ENCODE data around the gene PRM2.

Gene PRM2

GRCh38 chr16:11264155-11264832 lies 12.0 kb downstream of the PRM2 start:
- no peak for DNase-seq (ENCODE audit: low read depth in 1 of 2, low spot score in 1 of 2)

- no peak for DNase-seq (ENCODE audit: low read depth in 1 of 2, low spot score in 1 of 2)
Measured at GRCh38 chr16:11263737-11264136, 12.5 kb downstream of the PRM2 start.

- DNase-seq (ENCODE audit: low read depth in 1 of 2, low spot score in 1 of 2) = no peak
Measured at GRCh38 chr16:11262915-11263314, 13.4 kb downstream of the PRM2 start.

GRCh38 chr16:11260596-11260966 lies 15.7 kb downstream of the PRM2 start:
- no peak for DNase-seq (ENCODE audit: low read depth in 1 of 2, low spot score in 1 of 2)

GRCh38 chr16:11259655-11260595 lies 16.4 kb downstream of the PRM2 start:
- no peak for DNase-seq (ENCODE audit: low read depth in 1 of 2, low spot score in 1 of 2)

- DNase-seq (ENCODE audit: low read depth in 1 of 2, low spot score in 1 of 2) = no peak
Measured at GRCh38 chr16:11258553-11259492, 17.5 kb downstream of the PRM2 start.

- peak in 1 of 2 donors; percentile 34 for DNase-seq (ENCODE audit: low read depth in 1 of 2, low spot score in 1 of 2)
Measured at GRCh38 chr16:11257131-11257938, 18.9 kb downstream of the PRM2 start.

GRCh38 chr16:11256661-11257130 lies 19.6 kb downstream of the PRM2 start:
- no peak for DNase-seq (ENCODE audit: low read depth in 1 of 2, low spot score in 1 of 2)

GRCh38 chr16:11255737-11256660 lies 20.3 kb downstream of the PRM2 start, which contains the start of gene SOCS1:
SOCS1 (minus strand) TSS chr16:11256204; CDS start chr16:11255478, 726 bp downstream.
- peak; percentile 86 to 91 for DNase-seq (ENCODE audit: low read depth in 1 of 2, low spot score in 1 of 2)

GRCh38 chr16:11254913-11255736 lies 21.2 kb downstream of the PRM2 start:
- DNase-seq (ENCODE audit: low read depth in 1 of 2, low spot score in 1 of 2) = peak in 1 of 2 donors; percentile 39

GRCh38 chr16:11253995-11254912 lies 22.0 kb downstream of the PRM2 start:
- DNase-seq (ENCODE audit: low read depth in 1 of 2, low spot score in 1 of 2) = no peak

- no peak for DNase-seq (ENCODE audit: low read depth in 1 of 2, low spot score in 1 of 2)
Measured at GRCh38 chr16:11253009-11253994, 23.0 kb downstream of the PRM2 start.

- DNase-seq (ENCODE audit: low read depth in 1 of 2, low spot score in 1 of 2) = no peak
Measured at GRCh38 chr16:11252482-11252931, 23.8 kb downstream of the PRM2 start.

GRCh38 chr16:11251525-11252481 lies 24.5 kb downstream of the PRM2 start:
- DNase-seq (ENCODE audit: low read depth in 1 of 2, low spot score in 1 of 2) = peak; percentile 66 to 70

All from stimulated activated CD4-positive, alpha-beta T cell treated with anti-CD3 and anti-CD28 coated beads, Interleukin-15, amount 100 ng/mL, for 1 hour (primary cell).